CD4-positive, CD25-positive, alpha-beta regulatory T cell (primary cell): ENCODE results near the gene USP27X. TPM values are rescaled to one million over a fixed set of nuclear protein-coding genes. Genes with fewer than 3 reads are reported as not detected.

Experiments used
- ATAC-seq, 2 donors: fragments of 150-1000 bp; cut with Tn5 transposase; one replicate each; pipeline ENCODE4 v1.10.0; 2021; ENCODE audit warnings: low read depth in 2 of 2, moderate number of reproducible peaks in 2 of 2, moderate library complexity in 1 of 2
- DNase-seq, 3 donors: peaks; one replicate each; pipeline versions ENCODE4 v3.0.0 to v3.0.0-alpha.2; 2012 to 2022; ENCODE audit warnings: mixed read lengths in 1 of 3
- H3K27ac ChIP-seq: one replicate; pipeline ENCODE4 v1.7.0; 2013; ENCODE audit warnings: mild to moderate bottlenecking, low read length; ENCODE audit not compliant: insufficient read depth, poor library complexity, severe bottlenecking
- H3K27me3 ChIP-seq: one replicate; pipeline ENCODE4 v1.7.0; 2013; ENCODE audit warnings: low read length; ENCODE audit not compliant: control insufficient read depth, insufficient read depth
- H3K36me3 ChIP-seq: one replicate; pipeline ENCODE4 v1.7.0; 2013; ENCODE audit warnings: mild to moderate bottlenecking, low read length, moderate library complexity; ENCODE audit not compliant: control insufficient read depth, insufficient read depth
- H3K4me1 ChIP-seq: 2 replicates; pipeline ENCODE4 v1.7.0; 2013; ENCODE audit warnings: mild to moderate bottlenecking, low read length; ENCODE audit not compliant: insufficient read depth, control insufficient read depth, poor library complexity, severe bottlenecking
- H3K4me3 ChIP-seq: one replicate; pipeline ENCODE4 v1.7.0; 2013; ENCODE audit warnings: low read depth, mild to moderate bottlenecking, low read length, moderate library complexity
- H3K9me3 ChIP-seq, 2 experiments: 1 replicate in 1 of 2; 2 replicates in 1 of 2; pipeline ENCODE4 v1.7.0; 2013; ENCODE audit warnings: low read length in 2 of 2, mild to moderate bottlenecking in 1 of 2, moderate library complexity in 1 of 2; ENCODE audit not compliant: control insufficient read depth in 2 of 2
- H3K27ac Mint-ChIP-seq, 3 donors: one replicate each; pipeline ENCODE4 v1.8.0; 2020 to 2022; ENCODE audit warnings: mild to moderate bottlenecking in 3 of 3, mixed read lengths in 3 of 3, moderate library complexity in 2 of 3
- H3K27me3 Mint-ChIP-seq: one replicate; pipeline ENCODE4 v1.8.0; 2022; ENCODE audit warnings: mild to moderate bottlenecking, mixed read lengths
- H3K36me3 Mint-ChIP-seq: one replicate; pipeline ENCODE4 v1.8.0; 2020; ENCODE audit warnings: mixed read lengths
- H3K4me1 Mint-ChIP-seq, 4 donors: one replicate each; pipeline ENCODE4 v1.8.0; 2020 to 2022; ENCODE audit warnings: mixed read lengths in 4 of 4, mild to moderate bottlenecking in 1 of 4
- H3K4me3 Mint-ChIP-seq, 4 donors: one replicate each; pipeline ENCODE4 v1.8.0; 2020 to 2022; ENCODE audit warnings: mild to moderate bottlenecking in 4 of 4, mixed read lengths in 4 of 4, moderate library complexity in 3 of 4
- H3K9me3 Mint-ChIP-seq, 7 donors: one replicate each; pipeline ENCODE4 v1.8.0; 2020 to 2022; ENCODE audit warnings: mixed read lengths in 7 of 7, mild to moderate bottlenecking in 3 of 7, moderate library complexity in 2 of 7
- polyA plus RNA-seq, 4 donors: library from polyadenylated mRNA; unstranded; fragments of 300-500 nt; fragmentation: Illumina TruSeq; gene quantifications; one replicate each; pipeline ENCODE4 v1.2.3, GENCODE V29; 2021
- total RNA-seq: library from RNA; stranded (reverse); gene quantifications from one replicate; pipeline ENCODE4 v1.2.3, GENCODE V29; 2022

Gene USP27X
- total and polyA plus RNA-seq, 5 donors from 2014 or later = 0.21 to 2.2 (median 0.46) TPM

- DNase-seq = no peak
- H3K27me3 ChIP-seq = peaks cover 3% of the 10 kb centered on the region
- Mint-ChIP-seq H3K4me3 (no peak overlapping the region), H3K27ac (no peak overlapping the region), H3K27me3 (peaks cover 30% of the 10 kb centered on the region), H3K4me1 (no peaks in the 10 kb centered on the region), H3K9me3 (no peaks in the 10 kb centered on the region), H3K36me3 (no peaks in the 10 kb centered on the region)
- H3K9me3 ChIP-seq = no peaks in the 10 kb centered on the region
- H3K36me3 ChIP-seq = no peaks in the 10 kb centered on the region
- H3K27ac ChIP-seq = no peak overlapping the region
- no peak overlapping the region for H3K4me3 ChIP-seq
- ATAC-seq = no peak
- no peaks in the 10 kb centered on the region for H3K4me1 ChIP-seq
Measured at GRCh38 chrX:49868739-49869138, 10.5 kb upstream of the USP27X start.

DNA sequence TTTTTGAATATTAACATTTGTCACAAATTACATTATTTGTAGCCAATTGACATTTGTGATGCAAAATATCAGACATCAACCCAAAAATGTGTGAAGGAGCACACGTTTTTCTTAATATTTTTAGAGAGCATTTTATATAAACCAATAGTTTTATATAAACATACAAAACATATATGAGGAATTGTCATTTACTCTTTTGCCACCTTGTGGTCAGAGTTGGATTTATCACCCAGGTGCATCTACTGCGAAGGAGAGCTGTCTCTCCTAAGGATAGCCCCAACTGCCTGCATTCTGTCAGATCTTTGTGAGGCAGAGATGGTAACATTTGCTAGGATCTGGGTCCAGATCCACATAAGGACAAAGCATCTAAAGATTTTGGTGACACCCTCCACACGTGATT lies 2.5 kb upstream of the USP27X start:
- H3K27me3 Mint-ChIP-seq = no peaks in the 10 kb centered on the region
- peak; percentile 5 to 60 (median 37) for DNase-seq
- Histone ChIP-seq H3K4me3 (no peak overlapping the region), H3K4me1 (peaks cover 11% of the 10 kb centered on the region), H3K27me3 (no peaks in the 10 kb centered on the region), H3K27ac (peak overlapping the region; percentile 1), H3K36me3 (no peaks in the 10 kb centered on the region), H3K9me3 (no peaks in the 10 kb centered on the region)
- H3K9me3 Mint-ChIP-seq = no peaks in the 10 kb centered on the region
- H3K27ac Mint-ChIP-seq = peak overlapping the region in 1 of 3 donors; percentile 73
- H3K36me3 Mint-ChIP-seq = no peaks in the 10 kb centered on the region
- H3K4me1 Mint-ChIP-seq = peaks cover 0 to 30% (median 8%) of the 10 kb centered on the region in 4 donors
- no peak for ATAC-seq
- peak overlapping the region; percentile 41 to 96 (median 66) for H3K4me3 Mint-ChIP-seq

GRCh38 chrX:49877397-49878101 lies 1.7 kb upstream of the USP27X start:
- Mint-ChIP-seq H3K27me3 (no peaks in the 10 kb centered on the region), H3K4me1 (peaks cover 0 to 35% (median 12%) of the 10 kb centered on the region in 4 donors), H3K9me3 (no peaks in the 10 kb centered on the region), H3K4me3 (peak overlapping the region in 2 of 4 donors; percentile 0 to 19), H3K36me3 (no peaks in the 10 kb centered on the region), H3K27ac (peak overlapping the region in 2 of 3 donors; percentile 30 to 69)
- Histone ChIP-seq H3K27me3 (no peaks in the 10 kb centered on the region), H3K4me1 (peaks cover 11% of the 10 kb centered on the region), H3K27ac (peak overlapping the region; percentile 1), H3K9me3 (no peaks in the 10 kb centered on the region), H3K36me3 (no peaks in the 10 kb centered on the region), H3K4me3 (no peak overlapping the region)
- ATAC-seq (no peak), DNase-seq (no peak)

GRCh38 chrX:49878128-49878833 lies 1.0 kb upstream of the USP27X start:
- no peak for DNase-seq
- Histone ChIP-seq H3K36me3 (no peaks in the 10 kb centered on the region), H3K9me3 (no peaks in the 10 kb centered on the region), H3K4me1 (peaks cover 11% of the 10 kb centered on the region), H3K27ac (peak overlapping the region; percentile 58), H3K27me3 (no peaks in the 10 kb centered on the region), H3K4me3 (no peak overlapping the region)
- peak overlapping the region in 3 of 4 donors; percentile 79 to 83 (median 81) for H3K4me3 Mint-ChIP-seq
- no peak overlapping the region for H3K27ac Mint-ChIP-seq
- ATAC-seq = no peak
- H3K27me3 Mint-ChIP-seq = no peaks in the 10 kb centered on the region
- no peaks in the 10 kb centered on the region for H3K36me3 Mint-ChIP-seq
- peaks cover 0 to 39% (median 12%) of the 10 kb centered on the region in 4 donors for H3K4me1 Mint-ChIP-seq
- H3K9me3 Mint-ChIP-seq = no peaks in the 10 kb centered on the region

GRCh38 chrX:49879656-49880277 lies 483 bp downstream of the USP27X start:
- Mint-ChIP-seq H3K9me3 (no peaks in the 10 kb centered on the region), H3K4me1 (peaks cover 4 to 45% (median 18%) of the 10 kb centered on the region in 4 donors), H3K4me3 (peak overlapping the region; percentile 85 to 94 (median 90)), H3K27me3 (no peaks in the 10 kb centered on the region), H3K36me3 (no peaks in the 10 kb centered on the region), H3K27ac (peak overlapping the region in 2 of 3 donors; percentile 71 to 77)
- Histone ChIP-seq H3K27ac (peak overlapping the region; percentile 58), H3K36me3 (no peaks in the 10 kb centered on the region), H3K27me3 (no peaks in the 10 kb centered on the region), H3K4me1 (peaks cover 11% of the 10 kb centered on the region), H3K9me3 (no peaks in the 10 kb centered on the region), H3K4me3 (peak overlapping the region; percentile 78)
- ATAC-seq (no peak), DNase-seq (peak in 1 of 3 donors; percentile 16)

- H3K4me1 Mint-ChIP-seq = peaks cover 4 to 45% (median 18%) of the 10 kb centered on the region in 4 donors
- peak overlapping the region in 1 of 4 donors; percentile 11 for H3K4me3 Mint-ChIP-seq
Measured at GRCh38 chrX:49880668-49881067, 1.4 kb downstream of the USP27X start.

DNA sequence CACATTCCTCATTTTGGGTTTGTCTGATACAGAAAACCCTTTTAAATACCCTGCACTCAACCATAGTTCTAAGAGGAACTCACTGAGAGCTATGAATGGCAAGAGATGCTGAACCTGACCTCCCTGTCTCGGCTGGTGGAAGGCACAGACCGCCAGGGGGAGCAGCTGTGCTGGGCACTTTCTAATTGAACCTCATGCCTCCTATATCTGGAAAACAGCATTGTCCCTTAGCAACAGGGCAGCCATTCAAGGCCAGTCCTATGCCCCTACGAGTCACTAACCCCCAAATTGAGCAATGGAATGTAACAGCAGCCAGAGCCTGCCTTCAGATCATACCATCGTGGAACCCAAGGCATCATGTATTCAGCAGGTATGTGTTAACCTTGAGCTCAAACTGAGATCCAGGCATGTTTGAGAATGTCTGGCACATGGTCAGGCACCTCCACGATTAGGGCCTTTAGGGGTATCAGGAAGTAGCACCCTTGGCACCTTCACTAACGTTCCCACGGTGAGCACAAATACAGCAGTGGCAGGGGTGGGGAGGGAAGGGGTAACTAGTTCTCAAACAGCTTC lies 5.1 kb downstream of the USP27X start:
- no peak overlapping the region for H3K27ac ChIP-seq
- Mint-ChIP-seq H3K27me3 (peaks cover 4% of the 10 kb centered on the region), H3K36me3 (no peaks in the 10 kb centered on the region), H3K9me3 (no peaks in the 10 kb centered on the region), H3K4me3 (peak overlapping the region in 2 of 4 donors; percentile 35 to 55), H3K27ac (peak overlapping the region in 1 of 3 donors; percentile 1), H3K4me1 (peaks cover 4 to 30% (median 15%) of the 10 kb centered on the region in 4 donors)
- no peaks in the 10 kb centered on the region for H3K27me3 ChIP-seq
- DNase-seq (peak; percentile 23 to 58 (median 42)), ATAC-seq (peak; percentile 24 to 36)
- no peaks in the 10 kb centered on the region for H3K9me3 ChIP-seq
- H3K36me3 ChIP-seq = no peaks in the 10 kb centered on the region
- H3K4me3 ChIP-seq = no peak overlapping the region
- peaks cover 11% of the 10 kb centered on the region for H3K4me1 ChIP-seq

More at GRCh38 chrX:49880668-49881067, 1.4 kb downstream of the USP27X start:
- Histone ChIP-seq H3K4me3 (no peak overlapping the region), H3K4me1 (peaks cover 11% of the 10 kb centered on the region), H3K36me3 (no peaks in the 10 kb centered on the region), H3K27me3 (no peaks in the 10 kb centered on the region), H3K9me3 (no peaks in the 10 kb centered on the region), H3K27ac (no peak overlapping the region)
- Mint-ChIP-seq H3K27ac (no peak overlapping the region), H3K27me3 (no peaks in the 10 kb centered on the region), H3K9me3 (no peaks in the 10 kb centered on the region), H3K36me3 (no peaks in the 10 kb centered on the region)
- DNase-seq (no peak), ATAC-seq (no peak)
